ENCODE data around the gene CLTCL1.
"Not testable (repeated sequence)": the region's sequence is repeated elsewhere in the genome, so short reads cannot be mapped to it uniquely, and the experiment has no call there.

Gene CLTCL1

GRCh38 chr22:19291580-19292457 lies at the start of gene CLTCL1:
Gene CLTCL1, minus strand, starts transcription at chr22:19291719. Its CDS starts 78 bp downstream, at chr22:19291641.
- DNase-seq: peak; percentile 67

- DNase-seq: no peak
Measured at GRCh38 chr22:19337137-19337536, 45.6 kb upstream of the CLTCL1 start.

DNA sequence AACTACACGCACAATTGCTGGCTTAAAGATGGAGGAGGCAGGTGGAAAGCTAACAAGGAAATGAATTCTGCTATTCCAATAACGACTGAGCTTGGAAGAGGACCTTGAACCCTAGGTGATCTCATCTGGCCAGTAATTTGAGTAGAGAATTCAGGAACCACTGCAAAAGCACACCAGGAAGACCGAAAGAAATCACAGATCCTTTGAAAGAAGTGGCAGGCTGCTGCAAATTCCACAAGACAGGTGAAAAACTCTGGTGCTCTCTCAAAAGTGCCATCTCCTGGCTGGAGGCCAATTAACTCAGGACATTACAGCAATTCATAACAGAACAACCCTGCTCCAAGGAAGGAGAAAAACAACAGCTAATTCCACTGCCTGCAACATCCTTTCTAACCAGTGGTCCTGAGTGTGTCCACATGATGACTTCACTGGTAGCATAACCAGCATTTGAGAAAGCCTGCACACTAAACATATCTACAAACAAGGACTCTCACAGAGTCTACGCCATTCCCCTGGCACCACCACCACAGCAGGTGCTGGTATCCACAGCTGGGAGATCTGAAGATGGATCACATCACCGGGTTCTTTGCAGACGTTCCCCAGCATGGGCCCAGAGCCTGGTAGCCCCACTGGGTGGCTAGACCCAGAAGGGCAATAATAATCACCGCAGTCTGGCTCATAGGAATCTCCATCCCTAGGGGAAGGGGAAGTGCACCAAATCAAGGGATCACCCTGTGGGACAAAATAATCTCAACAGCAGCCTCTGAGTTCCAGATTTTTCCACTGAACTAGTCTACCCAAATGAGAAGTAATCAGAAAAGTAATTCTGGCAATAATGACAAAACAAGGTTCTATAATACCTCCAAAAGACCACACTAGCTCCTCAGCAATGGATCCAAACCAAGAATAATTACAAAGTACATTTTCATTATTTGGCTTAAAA lies 44.9 kb upstream of the CLTCL1 start:
- no peak for DNase-seq

GRCh38 chr22:19331975-19332374 lies 40.5 kb upstream of the CLTCL1 start:
- no peak for DNase-seq

- no peak for DNase-seq
Measured at GRCh38 chr22:19331474-19331873, 40.0 kb upstream of the CLTCL1 start.

GRCh38 chr22:19330865-19331418 lies 39.4 kb upstream of the CLTCL1 start:
- no peak for DNase-seq

GRCh38 chr22:19330205-19330604 lies 38.7 kb upstream of the CLTCL1 start:
- not testable (repeated sequence) for DNase-seq

- no peak for DNase-seq
Measured at GRCh38 chr22:19329454-19329853, 37.9 kb upstream of the CLTCL1 start.

- DNase-seq: no peak
Measured at GRCh38 chr22:19325296-19325948, 33.9 kb upstream of the CLTCL1 start.

GRCh38 chr22:19323420-19323819 lies 31.9 kb upstream of the CLTCL1 start:
- not testable (repeated sequence) for DNase-seq

DNA sequence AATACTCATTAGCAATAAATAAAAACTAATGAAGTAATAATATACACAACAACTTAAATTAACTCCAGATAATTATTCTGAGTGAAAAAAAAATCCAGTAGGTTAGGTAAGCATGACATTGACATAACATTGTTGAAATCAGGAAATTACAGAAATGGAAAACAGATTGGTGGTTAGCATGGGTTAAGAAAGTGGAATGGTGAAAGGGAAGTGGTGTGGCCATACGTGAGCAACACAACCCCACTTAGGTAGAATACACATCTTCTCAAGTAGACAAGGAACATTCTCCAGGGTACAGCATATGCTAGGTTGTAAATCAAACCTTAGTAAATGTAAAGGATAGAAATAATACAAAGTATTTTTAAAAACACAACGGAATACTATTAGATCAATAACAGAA lies 30.2 kb upstream of the CLTCL1 start:
- DNase-seq: no peak

DNA sequence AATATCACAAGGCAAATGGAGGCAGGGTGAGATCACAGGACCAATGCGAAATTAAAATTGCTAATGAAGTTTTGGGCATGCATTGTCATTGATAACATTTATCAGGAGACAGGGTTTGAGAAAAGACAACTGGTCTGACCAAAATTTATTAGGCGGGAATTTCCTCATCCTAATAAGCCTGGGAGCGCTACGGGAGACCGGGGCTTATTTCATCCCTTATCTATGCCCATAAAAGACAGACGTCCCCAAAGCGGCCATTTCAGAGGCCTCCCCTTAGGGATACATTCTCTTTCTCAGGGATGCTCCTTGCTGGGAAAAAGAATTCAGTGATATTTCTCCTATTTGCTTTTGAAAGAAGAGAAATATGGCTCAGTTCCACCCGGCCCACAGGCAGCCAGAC lies 28.6 kb upstream of the CLTCL1 start:
- DNase-seq: not testable (repeated sequence)

DNA sequence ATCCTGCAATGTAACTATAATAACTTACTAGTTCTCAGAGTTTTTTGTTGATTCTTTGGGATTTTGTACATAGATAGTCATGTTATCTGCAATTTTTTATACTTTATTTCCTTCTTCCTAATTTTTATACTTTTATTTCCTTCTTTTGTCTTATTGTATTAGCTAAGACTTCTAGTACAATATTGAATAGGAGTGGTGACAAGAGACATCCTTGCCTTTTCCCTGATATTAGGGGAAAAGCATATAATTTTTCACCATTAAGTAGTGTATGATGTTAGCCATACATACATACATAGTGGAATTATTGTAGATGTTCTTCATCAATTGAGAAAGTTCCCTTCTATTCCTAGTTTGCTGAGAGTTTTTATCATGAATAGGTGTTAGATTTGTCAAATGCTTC lies 27.8 kb upstream of the CLTCL1 start:
- DNase-seq: no peak

GRCh38 chr22:19317865-19318264 lies 26.3 kb upstream of the CLTCL1 start:
- no peak for DNase-seq

- no peak for DNase-seq
Measured at GRCh38 chr22:19307872-19308271, 16.4 kb upstream of the CLTCL1 start.

DNA sequence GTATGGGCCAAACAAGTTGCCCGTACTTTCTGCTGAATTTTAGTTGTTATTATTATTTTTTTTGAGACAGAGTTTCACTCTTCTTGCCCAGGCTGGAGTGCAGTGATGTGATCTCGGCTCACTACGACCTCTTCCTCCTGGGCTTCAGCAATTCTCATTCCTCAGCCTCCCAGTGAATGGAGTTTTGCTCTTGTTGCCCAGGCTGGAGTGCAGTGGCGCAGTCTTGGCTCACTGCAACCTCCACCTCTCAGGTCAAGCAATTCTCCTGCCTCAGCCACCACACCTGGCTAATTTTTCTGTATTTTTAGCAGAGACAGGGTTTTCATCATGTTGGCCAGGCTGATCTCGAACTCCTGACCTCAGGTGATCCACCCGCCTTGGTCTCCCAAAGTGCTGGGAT lies 15.0 kb upstream of the CLTCL1 start:
- DNase-seq: not testable (repeated sequence)

DNA sequence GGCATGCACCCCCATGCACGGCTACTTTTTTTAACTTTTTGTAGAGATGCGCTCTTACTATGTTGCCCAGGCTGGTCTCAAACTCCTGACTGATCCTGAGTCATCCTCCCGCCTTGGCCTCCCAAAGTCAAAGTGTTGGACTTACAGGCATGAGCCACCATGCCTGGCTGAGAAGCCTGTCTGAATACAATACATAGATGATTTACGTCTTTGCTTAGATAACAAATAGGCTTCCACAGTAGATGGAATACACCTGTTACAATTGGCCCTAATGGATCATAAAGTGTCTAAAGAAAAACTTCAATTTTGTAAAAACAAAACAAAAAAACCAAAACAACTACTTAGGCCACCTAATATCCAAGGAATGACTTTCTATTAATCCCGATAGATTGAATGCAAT lies 13.0 kb upstream of the CLTCL1 start:
- DNase-seq: no peak

- DNase-seq: no peak
Measured at GRCh38 chr22:19303785-19304184, 12.3 kb upstream of the CLTCL1 start.

- no peak for DNase-seq
Measured at GRCh38 chr22:19295733-19296132, 4.2 kb upstream of the CLTCL1 start.

GRCh38 chr22:19292458-19293230 lies 1.1 kb upstream of the CLTCL1 start:
- no peak for DNase-seq

DNA sequence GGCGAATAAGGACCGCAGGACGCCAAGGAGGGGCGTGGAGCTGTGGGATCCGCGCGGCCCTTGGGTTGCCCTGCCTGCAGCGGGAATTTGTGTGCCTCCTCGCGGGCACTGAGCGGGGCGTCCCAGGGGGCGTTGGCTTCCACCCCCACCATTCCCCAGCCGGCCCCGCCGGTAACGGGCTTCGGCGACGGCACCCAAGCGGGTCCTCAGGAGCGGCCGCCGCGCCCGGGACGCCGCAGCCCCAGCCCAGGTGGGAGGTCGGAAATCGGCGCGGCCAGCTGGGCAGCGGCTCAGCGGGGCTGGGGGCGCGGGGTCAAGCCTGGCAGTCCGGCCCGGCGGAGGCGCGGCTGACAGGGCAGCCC lies 320 bp downstream of the CLTCL1 start:
- DNase-seq: peak; percentile 33
